AG09319 (cell line): ENCODE measurements around the gene NCOA5.

ENCODE experiments used
- DNase-seq: peaks from one replicate; pipeline ENCODE4 v3.0.0-alpha.2; 2010; ENCODE audit warnings: low read depth; ENCODE audit errors: extremely low read depth
- TF ChIP-seq, protein P1 (sequence below): IDR thresholded peaks from 2 replicates; pipeline ENCODE4 v1.5.1; 2011; ENCODE audit warnings: low read depth, mild to moderate bottlenecking, inconsistent platforms, low read length, moderate library complexity

The NCOA5 gene

DNA sequence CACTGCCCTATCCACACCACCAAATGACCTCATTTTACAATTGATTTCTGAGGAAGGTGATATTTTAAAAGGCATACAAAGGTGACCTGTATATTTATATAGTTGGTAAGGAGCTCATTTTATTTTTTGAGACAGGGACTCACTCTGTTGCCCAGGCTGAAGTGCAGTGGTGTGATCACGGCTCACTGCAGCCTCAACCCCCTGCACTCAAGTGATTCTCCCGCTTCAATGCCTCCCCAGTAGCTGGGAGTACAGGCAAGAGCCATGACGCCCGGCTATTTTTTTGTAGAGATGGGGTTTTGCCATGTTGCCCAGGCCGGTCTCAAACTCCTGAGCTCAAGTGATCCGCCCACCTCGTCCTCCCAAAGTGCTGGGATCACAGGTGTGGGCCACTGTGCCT lies 13.0 kb downstream of the NCOA5 start:
- no peak for DNase-seq
- TF ChIP-seq, protein P1, sequence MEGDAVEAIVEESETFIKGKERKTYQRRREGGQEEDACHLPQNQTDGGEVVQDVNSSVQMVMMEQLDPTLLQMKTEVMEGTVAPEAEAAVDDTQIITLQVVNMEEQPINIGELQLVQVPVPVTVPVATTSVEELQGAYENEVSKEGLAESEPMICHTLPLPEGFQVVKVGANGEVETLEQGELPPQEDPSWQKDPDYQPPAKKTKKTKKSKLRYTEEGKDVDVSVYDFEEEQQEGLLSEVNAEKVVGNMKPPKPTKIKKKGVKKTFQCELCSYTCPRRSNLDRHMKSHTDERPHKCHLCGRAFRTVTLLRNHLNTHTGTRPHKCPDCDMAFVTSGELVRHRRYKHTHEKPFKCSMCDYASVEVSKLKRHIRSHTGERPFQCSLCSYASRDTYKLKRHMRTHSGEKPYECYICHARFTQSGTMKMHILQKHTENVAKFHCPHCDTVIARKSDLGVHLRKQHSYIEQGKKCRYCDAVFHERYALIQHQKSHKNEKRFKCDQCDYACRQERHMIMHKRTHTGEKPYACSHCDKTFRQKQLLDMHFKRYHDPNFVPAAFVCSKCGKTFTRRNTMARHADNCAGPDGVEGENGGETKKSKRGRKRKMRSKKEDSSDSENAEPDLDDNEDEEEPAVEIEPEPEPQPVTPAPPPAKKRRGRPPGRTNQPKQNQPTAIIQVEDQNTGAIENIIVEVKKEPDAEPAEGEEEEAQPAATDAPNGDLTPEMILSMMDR = no peak

GRCh38 chr20:46074006-46074405 lies 15.8 kb downstream of the NCOA5 start:
- TF ChIP-seq, protein P1 = no peak
- no peak for DNase-seq

DNA sequence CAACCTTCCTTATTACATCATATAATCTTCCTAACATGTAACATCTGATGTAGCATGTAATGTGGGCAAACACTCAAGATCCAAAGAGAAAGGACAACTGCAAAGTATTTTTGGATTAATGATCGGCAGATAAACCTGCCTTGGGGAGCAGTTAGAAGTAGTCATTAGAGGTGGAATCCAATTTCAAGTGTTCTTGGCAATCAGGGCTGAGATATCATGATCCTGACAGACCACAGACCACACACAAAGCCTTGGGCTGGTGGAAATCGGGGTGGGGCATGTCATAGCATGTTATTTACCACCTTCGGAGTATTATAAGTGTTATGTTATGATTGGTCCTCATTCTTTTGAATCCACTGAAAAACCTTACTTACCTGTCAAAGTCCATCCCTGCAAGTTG lies 16.3 kb downstream of the NCOA5 start:
- no peak for DNase-seq
- TF ChIP-seq, protein P1 = no peak

- TF ChIP-seq, protein P1 = no peak
- DNase-seq = no peak
These were observed 16.7 kb downstream of the NCOA5 start for GRCh38 chr20:46073024-46073423.

DNA sequence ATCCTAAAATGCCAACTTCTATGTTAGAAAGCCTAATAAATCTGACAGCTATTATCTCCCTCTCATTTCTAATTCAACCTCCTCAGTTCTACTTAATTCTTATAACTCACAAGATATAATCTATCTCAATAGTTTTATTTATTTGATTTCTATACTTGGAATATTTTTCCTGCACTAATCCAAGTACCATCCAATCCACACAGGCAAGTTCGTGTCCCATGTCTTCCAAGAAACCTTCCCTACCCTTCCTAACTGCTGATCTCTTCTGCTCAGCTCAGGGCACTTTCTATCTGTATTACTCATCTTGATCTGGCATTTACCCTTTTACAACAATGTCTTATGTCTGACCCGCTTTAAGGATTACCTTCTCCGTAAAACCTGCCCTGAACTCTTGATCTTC lies 18.2 kb downstream of the NCOA5 start:
- TF ChIP-seq, protein P1 = no peak
- no peak for DNase-seq

GRCh38 chr20:46070215-46070900 lies 19.4 kb downstream of the NCOA5 start:
- TF ChIP-seq, protein P1 = no peak
- peak; percentile 15 for DNase-seq

- DNase-seq = no peak
- TF ChIP-seq, protein P1 = no peak
These were observed 24.1 kb downstream of the NCOA5 start for GRCh38 chr20:46065691-46066090.
